ENCODE measurements around the gene TMEM44. TPM values are rescaled to one million over a fixed set of nuclear protein-coding genes. Genes with fewer than 3 reads are reported as not detected.

Gene TMEM44
- total RNA-seq, 1 donor: 18.8 TPM

DNA sequence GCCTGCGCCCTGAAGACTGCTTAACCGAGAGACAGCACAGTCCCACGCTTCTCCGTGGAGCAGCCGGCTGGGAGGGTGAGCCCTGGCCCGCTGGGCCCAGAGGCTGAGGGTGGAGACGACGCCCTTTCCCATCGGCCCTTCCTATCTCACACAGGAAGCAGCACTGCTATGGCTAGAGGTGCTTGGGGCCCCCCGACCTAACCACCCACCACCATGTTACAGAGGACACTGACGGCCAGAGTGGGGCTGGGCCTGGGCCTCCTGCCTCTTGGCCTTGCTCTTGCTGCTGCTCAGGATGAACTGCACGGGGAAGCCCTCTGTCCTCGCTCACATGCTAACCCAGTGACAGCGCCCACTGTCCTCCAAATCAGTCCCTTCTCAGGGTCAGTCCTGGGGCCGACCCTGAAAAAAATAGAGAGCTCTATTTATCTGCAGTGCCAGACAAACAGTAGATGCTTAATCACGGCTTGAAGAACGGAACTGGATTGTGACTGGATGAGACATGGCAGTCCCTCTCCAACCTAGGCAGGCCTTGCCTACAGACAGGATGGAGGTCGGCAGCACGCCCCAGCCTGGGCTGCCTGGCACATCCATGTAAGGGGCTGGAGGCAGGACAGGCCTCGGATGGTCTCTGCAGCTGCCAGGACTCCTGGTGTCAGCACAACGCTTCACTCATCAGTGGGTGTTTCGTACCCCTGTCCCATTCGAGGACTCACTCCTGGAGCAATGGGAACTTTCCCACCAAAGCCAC lies 14.2 kb downstream of the TMEM44 start:
- H3K4me1 ChIP-seq (ENCODE audit: insufficient read depth, low read length): no peaks in the 10 kb centered on the region
- H3K79me2 ChIP-seq (ENCODE audit: insufficient read depth, low read length): no peaks in the 10 kb centered on the region
- TF ChIP-seq, protein P1, sequence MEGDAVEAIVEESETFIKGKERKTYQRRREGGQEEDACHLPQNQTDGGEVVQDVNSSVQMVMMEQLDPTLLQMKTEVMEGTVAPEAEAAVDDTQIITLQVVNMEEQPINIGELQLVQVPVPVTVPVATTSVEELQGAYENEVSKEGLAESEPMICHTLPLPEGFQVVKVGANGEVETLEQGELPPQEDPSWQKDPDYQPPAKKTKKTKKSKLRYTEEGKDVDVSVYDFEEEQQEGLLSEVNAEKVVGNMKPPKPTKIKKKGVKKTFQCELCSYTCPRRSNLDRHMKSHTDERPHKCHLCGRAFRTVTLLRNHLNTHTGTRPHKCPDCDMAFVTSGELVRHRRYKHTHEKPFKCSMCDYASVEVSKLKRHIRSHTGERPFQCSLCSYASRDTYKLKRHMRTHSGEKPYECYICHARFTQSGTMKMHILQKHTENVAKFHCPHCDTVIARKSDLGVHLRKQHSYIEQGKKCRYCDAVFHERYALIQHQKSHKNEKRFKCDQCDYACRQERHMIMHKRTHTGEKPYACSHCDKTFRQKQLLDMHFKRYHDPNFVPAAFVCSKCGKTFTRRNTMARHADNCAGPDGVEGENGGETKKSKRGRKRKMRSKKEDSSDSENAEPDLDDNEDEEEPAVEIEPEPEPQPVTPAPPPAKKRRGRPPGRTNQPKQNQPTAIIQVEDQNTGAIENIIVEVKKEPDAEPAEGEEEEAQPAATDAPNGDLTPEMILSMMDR (IDR thresholded peaks at IDR 0.05; ENCODE audit: extremely low read depth, low read depth, low read length): no peak
- H3K27ac ChIP-seq (ENCODE audit: low read depth, low read length): no peak overlapping the region
- peaks cover 46% of the 10 kb centered on the region for H3K36me3 ChIP-seq (ENCODE audit: insufficient read depth, low read length)
- H3K4me3 ChIP-seq (ENCODE audit: insufficient read depth, low read length): no peak overlapping the region
- DNase-seq (ENCODE audit: insufficient read length, low spot score, missing footprints): no peak
- H4K20me1 ChIP-seq (ENCODE audit: insufficient read depth, low read length): no peaks in the 10 kb centered on the region
- no peaks in the 10 kb centered on the region for H3K27me3 ChIP-seq (ENCODE audit: insufficient read depth, low read length)
- no peaks in the 10 kb centered on the region for H3K9me3 ChIP-seq (ENCODE audit: low read depth, low read length)
- no peak overlapping the region for H3K4me2 ChIP-seq (ENCODE audit: insufficient read depth, low read length)
- no peak overlapping the region for H2AFZ ChIP-seq (ENCODE audit: low read length)

DNA sequence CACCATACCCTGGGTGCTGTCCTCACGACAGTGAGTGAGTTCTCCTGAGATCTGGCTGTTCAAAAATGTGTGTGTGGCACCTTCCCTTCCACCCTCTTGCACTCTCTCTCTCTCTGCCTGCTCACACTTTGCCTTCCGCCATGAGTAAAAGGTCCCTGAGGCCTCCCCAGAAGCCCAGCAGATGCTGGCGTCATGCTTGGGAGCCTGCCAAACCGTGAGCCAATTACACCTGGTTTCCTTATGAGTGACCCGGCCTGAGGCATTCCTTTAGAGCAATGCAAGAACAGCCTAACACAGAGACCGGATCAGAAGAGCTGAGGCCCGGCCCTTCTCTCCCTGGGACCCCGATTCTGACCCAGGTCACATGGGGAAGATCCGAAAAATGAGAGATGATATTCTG lies 15.4 kb downstream of the TMEM44 start:
- Histone ChIP-seq H3K4me1 (ENCODE audit: insufficient read depth, low read length) (no peaks in the 10 kb centered on the region), H3K4me3 (ENCODE audit: insufficient read depth, low read length) (no peak overlapping the region), H3K27me3 (ENCODE audit: insufficient read depth, low read length) (no peaks in the 10 kb centered on the region), H3K79me2 (ENCODE audit: insufficient read depth, low read length) (no peaks in the 10 kb centered on the region), H3K36me3 (ENCODE audit: insufficient read depth, low read length) (peaks cover 36% of the 10 kb centered on the region), H3K9me3 (ENCODE audit: low read depth, low read length) (no peaks in the 10 kb centered on the region), H2AFZ (ENCODE audit: low read length) (no peak overlapping the region), H3K4me2 (ENCODE audit: insufficient read depth, low read length) (no peak overlapping the region), H3K27ac (ENCODE audit: low read depth, low read length) (no peak overlapping the region), H4K20me1 (ENCODE audit: insufficient read depth, low read length) (no peaks in the 10 kb centered on the region)
- TF ChIP-seq, protein P1 (IDR thresholded peaks at IDR 0.05; ENCODE audit: extremely low read depth, low read depth, low read length): no peak
- no peak for DNase-seq (ENCODE audit: insufficient read length, low spot score, missing footprints)

DNA sequence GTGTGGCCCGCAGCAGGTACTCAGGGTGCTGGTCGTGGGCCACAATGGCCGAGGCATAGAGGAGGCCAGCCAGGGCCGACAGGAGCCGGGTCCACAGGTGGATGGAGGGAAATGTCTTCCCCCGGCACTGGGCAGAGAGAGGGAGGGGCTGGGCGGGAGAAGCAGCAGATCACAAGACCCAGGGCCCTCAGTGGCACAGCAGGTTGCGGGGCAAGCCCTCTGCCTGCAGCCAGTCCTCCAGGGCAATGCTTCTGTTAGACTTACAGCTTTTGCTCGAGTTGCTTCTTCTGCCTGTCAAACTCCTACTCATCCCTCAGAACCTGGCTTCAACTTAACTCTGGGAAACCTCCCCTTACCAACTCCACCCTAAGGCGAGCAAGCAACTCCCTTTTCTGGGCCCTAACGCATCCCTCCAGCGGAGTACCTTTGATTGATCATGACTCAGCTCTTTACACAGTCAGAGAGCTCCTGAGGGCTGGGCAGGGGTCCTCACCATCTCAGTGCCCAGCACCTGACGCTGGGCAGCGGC lies 16.0 kb downstream of the TMEM44 start:
- Histone ChIP-seq H3K79me2 (ENCODE audit: insufficient read depth, low read length) (no peaks in the 10 kb centered on the region), H3K4me3 (ENCODE audit: insufficient read depth, low read length) (no peak overlapping the region), H3K27me3 (ENCODE audit: insufficient read depth, low read length) (no peaks in the 10 kb centered on the region), H4K20me1 (ENCODE audit: insufficient read depth, low read length) (no peaks in the 10 kb centered on the region), H2AFZ (ENCODE audit: low read length) (no peak overlapping the region), H3K36me3 (ENCODE audit: insufficient read depth, low read length) (peaks cover 34% of the 10 kb centered on the region), H3K9me3 (ENCODE audit: low read depth, low read length) (no peaks in the 10 kb centered on the region), H3K27ac (ENCODE audit: low read depth, low read length) (no peak overlapping the region), H3K4me1 (ENCODE audit: insufficient read depth, low read length) (no peaks in the 10 kb centered on the region), H3K4me2 (ENCODE audit: insufficient read depth, low read length) (no peak overlapping the region)
- TF ChIP-seq, protein P1 (IDR thresholded peaks at IDR 0.05; ENCODE audit: extremely low read depth, low read depth, low read length): no peak
- no peak for DNase-seq (ENCODE audit: insufficient read length, low spot score, missing footprints)

DNA sequence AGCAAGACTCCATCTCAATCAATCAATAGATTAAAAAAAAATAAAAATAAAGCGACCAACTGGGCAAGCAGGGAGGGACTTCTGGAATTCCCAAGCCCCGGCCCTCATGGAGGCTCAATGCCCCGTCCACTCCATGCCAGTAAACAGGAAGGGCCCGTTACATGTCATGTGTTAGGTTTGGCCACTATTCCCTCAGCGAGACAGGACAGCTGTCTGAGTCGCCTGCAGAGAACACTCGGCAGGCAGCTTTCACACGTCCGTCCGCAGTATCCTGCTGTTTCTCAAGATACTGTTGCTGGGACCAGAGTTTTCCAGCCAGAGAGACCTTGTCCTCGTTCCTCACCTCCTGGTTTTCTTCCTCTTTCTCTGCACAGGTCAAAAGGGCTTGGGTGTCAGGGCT lies 18.0 kb downstream of the TMEM44 start:
- Histone ChIP-seq H3K79me2 (ENCODE audit: insufficient read depth, low read length) (no peaks in the 10 kb centered on the region), H3K36me3 (ENCODE audit: insufficient read depth, low read length) (peaks cover 39% of the 10 kb centered on the region), H3K27me3 (ENCODE audit: insufficient read depth, low read length) (no peaks in the 10 kb centered on the region), H3K9me3 (ENCODE audit: low read depth, low read length) (no peaks in the 10 kb centered on the region), H3K4me3 (ENCODE audit: insufficient read depth, low read length) (no peak overlapping the region), H2AFZ (ENCODE audit: low read length) (no peak overlapping the region), H3K27ac (ENCODE audit: low read depth, low read length) (no peak overlapping the region), H3K4me1 (ENCODE audit: insufficient read depth, low read length) (no peaks in the 10 kb centered on the region), H4K20me1 (ENCODE audit: insufficient read depth, low read length) (no peaks in the 10 kb centered on the region), H3K4me2 (ENCODE audit: insufficient read depth, low read length) (no peak overlapping the region)
- TF ChIP-seq, protein P1 (IDR thresholded peaks at IDR 0.05; ENCODE audit: extremely low read depth, low read depth, low read length): no peak
- DNase-seq (ENCODE audit: insufficient read length, low spot score, missing footprints): no peak
